MM.1S (cell line): Measurements from ENCODE around the gene ZNHIT6.
A peak's percentile ranks its signal among the peaks of the same experiment; 100 is the strongest.

Experiments
- DNase-seq: peaks from one replicate; pipeline ENCODE4 v3.0.0-alpha.2; 2015
- H2AFZ ChIP-seq: fragments of 300-600 bp; sonication (generic); 2 replicates; pipeline ENCODE4 v1.6.0; 2016; ENCODE audit warnings: antibody characterized with exemption, low read length
- H3F3A ChIP-seq: fragments of 300-600 bp; sonication (generic); 2 replicates; pipeline ENCODE4 v1.6.1; 2016; ENCODE audit warnings: mild to moderate bottlenecking, antibody characterized with exemption, low read length, moderate library complexity, mixed read lengths; ENCODE audit not compliant: insufficient read depth
- H3K27ac ChIP-seq: fragments of 300-600 bp; sonication (generic); 2 replicates; pipeline ENCODE4 v1.5.1; 2016; ENCODE audit warnings: mild to moderate bottlenecking, low read length
- H3K27me3 ChIP-seq: fragments of 300-600 bp; sonication (generic); replicated peaks from 2 replicates; pipeline ENCODE4 v1.6.0; 2016; ENCODE audit warnings: low read length; ENCODE audit not compliant: insufficient read depth
- H3K36me3 ChIP-seq: fragments of 300-600 bp; sonication (generic); replicated peaks from 2 replicates; pipeline ENCODE4 v1.6.1; 2016; ENCODE audit warnings: mild to moderate bottlenecking, low read length, mixed read lengths; ENCODE audit not compliant: insufficient read depth
- H3K4me1 ChIP-seq: fragments of 300-600 bp; sonication (generic); 2 replicates; pipeline ENCODE4 v1.6.1; 2016; ENCODE audit warnings: low read length, mixed read lengths
- H3K4me2 ChIP-seq: fragments of 300-600 bp; sonication (generic); 2 replicates; pipeline ENCODE4 v1.6.0; 2016; ENCODE audit warnings: low read depth, low read length
- H3K4me3 ChIP-seq: fragments of 300-600 bp; sonication (generic); 2 replicates; pipeline ENCODE4 v1.5.1; 2016; ENCODE audit warnings: low read length, mixed read lengths
- H3K79me2 ChIP-seq: fragments of 300-600 bp; sonication (generic); 2 replicates; pipeline ENCODE4 v1.6.1; 2016; ENCODE audit warnings: mixed run types, low read length, mixed read lengths
- H3K9ac ChIP-seq: fragments of 300-600 bp; sonication (generic); 2 replicates; pipeline ENCODE4 v1.6.1; 2016; ENCODE audit warnings: low read length, mixed read lengths
- H3K9me2 ChIP-seq: fragments of 300-600 bp; sonication (generic); replicated peaks from 2 replicates; pipeline ENCODE4 v1.6.1; 2016; ENCODE audit warnings: mild to moderate bottlenecking, low read length, mixed read lengths; ENCODE audit not compliant: insufficient read depth
- H3K9me3 ChIP-seq: fragments of 300-600 bp; sonication (generic); replicated peaks from 2 replicates; pipeline ENCODE4 v1.6.1; 2016; ENCODE audit warnings: mild to moderate bottlenecking, low read length, mixed read lengths; ENCODE audit not compliant: insufficient read depth
- H4K20me1 ChIP-seq: fragments of 300-600 bp; sonication (generic); 2 replicates; pipeline ENCODE4 v1.6.1; 2016; ENCODE audit warnings: mild to moderate bottlenecking, low read length, moderate library complexity, mixed read lengths; ENCODE audit not compliant: insufficient read depth
- CTCF ChIP-seq: fragments of 300-600 bp; sonication (generic); IDR thresholded peaks from 2 replicates; pipeline ENCODE4 v1.5.1; 2016; ENCODE audit warnings: antibody characterized with exemption, low read length, mixed read lengths
- EZH2 ChIP-seq: fragments of 300-600 bp; sonication (generic); optimal IDR thresholded peaks from 2 replicates; pipeline ENCODE3; 2017; ENCODE audit warnings: low read depth, mild to moderate bottlenecking, antibody characterized with exemption, low read length, mixed read lengths
- EZH2phosphoT487 ChIP-seq: fragments of 300-600 bp; sonication (generic); IDR thresholded peaks from 2 replicates; pipeline ENCODE4 v1.6.1; 2018; ENCODE audit warnings: antibody characterized with exemption, low read length

ZNHIT6 gene

GRCh38 chr1:85623061-85623471 lies 85.2 kb downstream of the ZNHIT6 start:
- Histone ChIP-seq H4K20me1 (no peaks in the 10 kb centered on the region), H2AFZ (no peak overlapping the region), H3K9me3 (no peaks in the 10 kb centered on the region), H3K36me3 (no peaks in the 10 kb centered on the region), H3K4me1 (peaks cover 7% of the 10 kb centered on the region), H3K9ac (no peak overlapping the region), H3K9me2 (no peaks in the 10 kb centered on the region), H3K79me2 (no peaks in the 10 kb centered on the region), H3F3A (no peaks in the 10 kb centered on the region), H3K27ac (no peak overlapping the region; the same call in 1 of the 2 replicates), H3K4me3 (no peak overlapping the region), H3K4me2 (0 out of 2 replicates have a peak overlapping the region, but pooled peaks have one; percentile 7), H3K27me3 (no peaks in the 10 kb centered on the region)
- DNase-seq, result peak; percentile 21
- TF ChIP-seq EZH2phosphoT487, result no peak
- no peak for TF ChIP-seq EZH2
- TF ChIP-seq CTCF, result no peak

GRCh38 chr1:85621430-85621829 lies 86.8 kb downstream of the ZNHIT6 start:
- H3K27me3 ChIP-seq, result no peaks in the 10 kb centered on the region
- H3K27ac ChIP-seq, result no peak overlapping the region
- H3K4me1 ChIP-seq, result peaks cover 7% of the 10 kb centered on the region
- no peak overlapping the region for H3K9ac ChIP-seq
- DNase-seq, result no peak
- H3K4me2 ChIP-seq, result no peak overlapping the region
- no peaks in the 10 kb centered on the region for H3K79me2 ChIP-seq
- no peak overlapping the region for H3K4me3 ChIP-seq
- no peaks in the 10 kb centered on the region for H3K9me3 ChIP-seq
- H3K36me3 ChIP-seq, result no peaks in the 10 kb centered on the region
- no peaks in the 10 kb centered on the region for H3K9me2 ChIP-seq
- H2AFZ ChIP-seq, result no peak overlapping the region
- no peaks in the 10 kb centered on the region for H3F3A ChIP-seq
- no peaks in the 10 kb centered on the region for H4K20me1 ChIP-seq
- TF ChIP-seq EZH2, result no peak
- no peak for TF ChIP-seq EZH2phosphoT487
- TF ChIP-seq CTCF, result no peak

- no peaks in the 10 kb centered on the region for H3K9me2 ChIP-seq
- H3K9me3 ChIP-seq, result no peaks in the 10 kb centered on the region
- H2AFZ ChIP-seq, result no peak overlapping the region
- no peaks in the 10 kb centered on the region; the same call in 1 of the 2 replicates for H3K4me1 ChIP-seq
- H3F3A ChIP-seq, result no peaks in the 10 kb centered on the region
- no peak overlapping the region for H3K27ac ChIP-seq
- no peak for DNase-seq
- no peaks in the 10 kb centered on the region for H3K79me2 ChIP-seq
- H3K9ac ChIP-seq, result no peak overlapping the region
- no peak overlapping the region for H3K4me3 ChIP-seq
- TF ChIP-seq EZH2phosphoT487 (no peak), CTCF (no peak), EZH2 (no peak)
- H3K36me3 ChIP-seq, result no peaks in the 10 kb centered on the region
- no peak overlapping the region for H3K4me2 ChIP-seq
- no peaks in the 10 kb centered on the region for H4K20me1 ChIP-seq
- no peaks in the 10 kb centered on the region for H3K27me3 ChIP-seq
These were observed 90.6 kb downstream of the ZNHIT6 start for GRCh38 chr1:85617633-85618100.
